Small intestine (tissue), 7 donors: Measurements from ENCODE around the gene OR2V1. TPM values are rescaled to one million over a fixed set of nuclear protein-coding genes. Genes with fewer than 3 reads are reported as not detected.

Experiments used
- DNase-seq, 2 donors: peaks; one replicate each; pipeline versions ENCODE4 v3.0.0 to v3.0.0-alpha.2; 2013
- FAIRE-seq: peaks from 2 replicates; lab custom pipeline; 2012; peaks lifted over from hg19 to GRCh38; lab: Jason Lieb, UNC
- H3K27ac ChIP-seq, 3 donors: one replicate each; pipeline ENCODE4 v1.5.1; 2013; ENCODE audit warnings: low read length in 2 of 3, mild to moderate bottlenecking in 2 of 3, control low read depth in 1 of 3, inconsistent platforms in 1 of 3, low read depth in 1 of 3, moderate library complexity in 1 of 3
- H3K27me3 ChIP-seq, 3 donors: one replicate each; pipeline ENCODE4 v1.6.1; 2013; ENCODE audit warnings: low read length in 3 of 3, inconsistent platforms in 1 of 3; ENCODE audit not compliant: control insufficient read depth in 3 of 3, insufficient read depth in 3 of 3
- H3K36me3 ChIP-seq, 3 donors: one replicate each; pipeline ENCODE4 v1.6.1; 2013; ENCODE audit warnings: low read length in 3 of 3, inconsistent platforms in 1 of 3, low read depth in 1 of 3, mild to moderate bottlenecking in 1 of 3, moderate library complexity in 1 of 3; ENCODE audit not compliant: control insufficient read depth in 3 of 3, insufficient read depth in 2 of 3
- H3K4me1 ChIP-seq, 3 donors: one replicate each; pipeline ENCODE4 v1.6.1; 2013; ENCODE audit warnings: low read length in 2 of 3, inconsistent platforms in 1 of 3, low read depth in 1 of 3, mild to moderate bottlenecking in 1 of 3, moderate library complexity in 1 of 3; ENCODE audit not compliant: control insufficient read depth in 3 of 3, insufficient read depth in 2 of 3
- H3K4me3 ChIP-seq, 3 donors: one replicate each; pipeline ENCODE4 v1.5.1; 2013; ENCODE audit warnings: low read length in 3 of 3, control low read depth in 1 of 3, inconsistent platforms in 1 of 3, low read depth in 1 of 3, mild to moderate bottlenecking in 1 of 3, moderate library complexity in 1 of 3
- H3K9me3 ChIP-seq, 2 donors: one replicate each; pipeline ENCODE4 v1.6.1; 2013; ENCODE audit warnings: low read depth in 1 of 2, low read length in 1 of 2; ENCODE audit not compliant: control insufficient read depth in 2 of 2, insufficient read depth in 1 of 2
- WGBS, 3 donors: extraction: QIAGEN DNeasy Blood & Tissue Kit; methylation state at CpG; one replicate each; pipeline ENCODE4 v1.1.7; 2013; 5-methylcytosine and 5-hydroxymethylcytosine counted together
- polyA plus RNA-seq, 4 donors: library from polyadenylated mRNA; stranded (reverse) in 3 of 4; unstranded in 1 of 4; fragments of 200-250 nt in 3 of 4; fragments of 120-200 nt in 1 of 4; gene quantifications; one replicate each; pipeline versions ENCODE4 v1.2.1 to v1.2.3, GENCODE V29; 2013
- donor health status: healthy with polysubstance abuse.
- donor health status: control.
- donor health status: control.
- donor health status: Bipolar disorder and iron deficiency.
- donor health status: healthy.

The OR2V1 gene
- polyA plus RNA-seq, 4 donors, result not detected

DNA sequence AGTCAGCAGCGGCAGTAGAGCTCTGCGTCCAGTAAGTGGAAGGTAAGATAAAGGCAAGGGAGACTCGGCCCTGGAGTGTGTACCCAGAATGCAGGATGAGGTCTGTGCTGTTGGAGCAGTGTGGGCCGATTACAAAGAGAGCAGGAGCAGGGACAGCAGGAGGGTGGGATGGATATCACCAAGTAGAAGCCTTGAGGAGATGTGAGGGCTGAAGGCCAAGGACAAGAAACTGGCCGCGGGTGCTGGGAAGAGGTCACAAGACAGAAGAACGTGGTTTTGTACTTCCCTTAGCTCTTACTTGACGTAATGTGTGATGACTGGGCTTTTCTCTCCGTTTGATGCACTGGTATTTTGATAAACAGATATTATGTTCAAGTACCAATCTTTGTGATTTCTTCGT, 43.7 kb downstream of the OR2V1 start:
- no peak for DNase-seq
- no peaks in the 10 kb centered on the region for H3K9me3 ChIP-seq
- no peak for FAIRE-seq
- 76 to 79% (median 78%) methylated on average over 10 of the region's 10 CpGs for WGBS, 3 donors
- no peaks in the 10 kb centered on the region for H3K36me3 ChIP-seq
- H3K27ac ChIP-seq, result no peak overlapping the region
- peaks cover 0 to 14% (median 5%) of the 10 kb centered on the region in 3 donors for H3K27me3 ChIP-seq
- H3K4me3 ChIP-seq, result no peak overlapping the region
- no peaks in the 10 kb centered on the region for H3K4me1 ChIP-seq

DNA sequence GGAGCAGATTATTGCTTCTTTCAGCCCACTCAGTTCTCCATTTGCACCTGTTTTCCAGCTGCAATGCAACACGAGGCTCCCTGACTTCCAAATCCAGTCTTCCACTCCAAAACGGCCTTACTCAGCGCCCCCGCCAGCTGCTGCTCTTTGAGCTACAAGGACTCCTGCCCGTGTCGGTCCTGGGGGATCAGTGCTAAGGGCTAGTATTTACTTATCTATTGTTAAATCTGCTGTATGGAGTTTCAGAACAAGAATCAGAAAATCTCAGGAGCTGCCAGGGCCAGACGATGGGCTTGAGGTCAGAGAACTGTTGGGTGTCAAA, 44.1 kb downstream of the OR2V1 start:
- WGBS, 3 donors, result 57 to 68% (median 59%) methylated on average over 7 of the region's 7 CpGs
- Histone ChIP-seq H3K9me3 (no peaks in the 10 kb centered on the region), H3K4me1 (no peaks in the 10 kb centered on the region), H3K27me3 (peaks cover 0 to 14% (median 4%) of the 10 kb centered on the region in 3 donors), H3K27ac (no peak overlapping the region), H3K36me3 (no peaks in the 10 kb centered on the region), H3K4me3 (no peak overlapping the region)
- DNase-seq (no peak), FAIRE-seq (no peak)

DNA sequence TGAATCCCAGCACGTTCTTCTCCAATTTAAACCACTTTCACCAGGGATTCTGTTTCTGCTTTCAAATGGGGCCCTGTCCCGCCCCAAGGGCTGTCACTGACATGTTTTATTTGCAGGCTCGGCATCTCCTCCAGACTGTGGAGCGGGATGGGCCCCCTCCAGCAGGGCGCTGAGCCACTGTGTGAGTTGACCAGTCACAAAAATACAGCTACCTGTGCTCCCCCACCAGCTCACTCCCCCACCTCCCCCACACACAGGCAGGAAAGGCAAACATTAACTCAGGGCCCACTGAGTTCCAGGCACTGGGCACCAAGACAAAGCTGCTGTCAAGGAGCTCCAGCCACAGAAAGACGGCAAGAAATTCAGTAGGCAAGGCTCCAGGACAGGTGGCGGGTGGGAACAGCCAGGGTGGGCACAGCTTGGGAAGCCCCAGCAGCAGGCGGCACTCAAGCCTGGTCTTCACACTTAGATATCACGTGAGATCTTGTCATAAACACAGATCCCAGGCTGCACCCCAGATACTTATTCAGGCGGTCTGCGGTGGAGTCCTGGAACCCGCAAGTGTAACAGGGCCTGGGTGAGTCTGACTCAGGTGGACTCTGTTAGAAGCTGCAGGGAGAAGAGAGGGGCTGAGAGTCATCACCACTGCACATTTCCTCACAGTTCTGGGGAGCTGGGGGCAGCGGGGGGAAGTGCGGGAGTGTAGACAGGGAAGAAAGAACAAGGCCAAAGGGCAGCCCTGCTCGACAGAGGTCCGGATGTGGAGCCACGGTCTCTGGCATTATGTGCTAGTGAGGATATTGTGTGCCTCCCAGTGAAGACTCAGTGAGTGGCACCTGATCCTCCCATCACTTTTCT, 44.7 kb downstream of the OR2V1 start:
- FAIRE-seq (no peak), DNase-seq (no peak)
- WGBS, 3 donors, result 53 to 67% (median 58%) methylated on average over 17 of the region's 17 CpGs
- H3K4me1 ChIP-seq, result no peaks in the 10 kb centered on the region
- peaks cover 0 to 14% (median 6%) of the 10 kb centered on the region in 3 donors for H3K27me3 ChIP-seq
- no peaks in the 10 kb centered on the region for H3K9me3 ChIP-seq
- H3K27ac ChIP-seq, result no peak overlapping the region
- no peak overlapping the region for H3K4me3 ChIP-seq
- H3K36me3 ChIP-seq, result no peaks in the 10 kb centered on the region

DNA sequence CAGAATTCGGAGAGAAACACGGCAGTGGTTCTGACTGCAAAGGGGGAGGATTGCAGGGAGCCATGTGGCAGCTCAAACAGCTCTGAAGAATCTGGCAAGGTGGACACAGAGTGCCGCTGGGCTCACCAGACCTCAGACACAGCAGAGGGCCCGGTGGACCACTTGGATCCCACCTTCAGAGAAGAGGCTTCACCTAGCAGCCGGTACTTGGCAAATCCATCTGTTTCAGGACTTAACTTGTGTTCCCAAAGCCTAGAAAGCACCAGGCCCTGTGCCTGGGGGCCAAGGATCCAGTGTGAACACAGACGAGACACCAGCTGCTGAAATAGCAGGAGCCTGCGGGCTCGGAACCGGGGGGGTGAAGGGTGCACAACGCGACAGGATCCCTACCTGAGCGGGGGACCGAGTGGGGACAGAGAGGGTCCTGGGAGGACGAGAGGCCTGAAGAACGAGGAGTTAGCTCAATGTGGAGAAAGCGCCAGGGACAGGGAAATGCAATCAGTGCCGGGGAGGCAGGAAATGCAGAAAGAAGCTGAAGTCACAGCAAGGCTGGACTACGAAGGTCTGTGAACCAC, 46.3 kb downstream of the OR2V1 start:
- Histone ChIP-seq H3K27ac (no peak overlapping the region), H3K4me3 (no peak overlapping the region)
- FAIRE-seq, result no peak

DNA sequence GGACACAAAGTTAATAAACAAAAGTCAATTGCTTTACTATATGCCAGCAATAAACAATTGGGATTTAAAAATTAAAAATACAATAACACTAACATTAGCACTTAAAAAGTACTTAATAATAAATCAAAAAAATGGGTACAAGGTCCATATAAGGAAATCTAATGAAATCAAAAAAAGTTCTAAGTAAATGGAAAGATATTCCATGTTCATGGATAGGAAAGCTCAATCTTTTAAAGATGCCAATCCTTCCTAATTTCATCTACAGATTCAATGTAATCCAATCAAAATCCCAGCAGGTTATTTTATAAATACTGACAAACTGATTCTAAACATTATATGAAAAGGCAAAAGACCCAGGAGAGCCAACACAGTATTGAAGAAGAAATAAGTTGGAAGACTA, 49.0 kb downstream of the OR2V1 start:
- DNase-seq, result no peak
- Histone ChIP-seq H3K27ac (no peak overlapping the region), H3K36me3 (no peaks in the 10 kb centered on the region), H3K4me1 (no peaks in the 10 kb centered on the region), H3K9me3 (no peaks in the 10 kb centered on the region), H3K27me3 (peaks cover 0 to 14% (median 13%) of the 10 kb centered on the region in 3 donors), H3K4me3 (no peak overlapping the region)
- no peak for FAIRE-seq

More for the DNA sequence above, 46.3 kb downstream of the OR2V1 start:
- Histone ChIP-seq H3K9me3 (no peaks in the 10 kb centered on the region), H3K27me3 (peaks cover 0 to 14% (median 11%) of the 10 kb centered on the region in 3 donors), H3K36me3 (no peaks in the 10 kb centered on the region), H3K4me1 (no peaks in the 10 kb centered on the region)
- WGBS, 3 donors, result 51 to 68% (median 64%) methylated on average over 18 of the region's 18 CpGs
- DNase-seq, result no peak

DNA sequence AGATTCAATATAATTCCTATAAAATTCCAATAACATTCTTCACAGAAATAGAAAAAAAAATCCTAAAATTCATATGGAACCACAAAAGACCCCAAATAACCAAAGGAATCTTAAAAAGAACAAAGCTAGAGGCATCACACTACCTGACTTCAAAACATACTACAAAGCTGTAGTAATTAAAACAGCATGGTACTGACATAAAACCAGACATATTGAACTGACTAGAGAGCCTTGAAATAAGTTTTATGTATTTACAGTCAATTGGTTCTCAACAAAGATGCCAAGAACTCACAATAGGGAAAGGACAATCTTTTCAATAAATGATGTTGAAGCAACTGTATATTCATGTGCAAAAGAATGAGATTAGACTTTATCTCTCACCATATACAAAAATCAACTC, 54.0 kb downstream of the OR2V1 start:
- FAIRE-seq, result no peak
- H3K4me3 ChIP-seq, result no peak overlapping the region
- no peaks in the 10 kb centered on the region for H3K36me3 ChIP-seq
- H3K27ac ChIP-seq, result no peak overlapping the region
- no peak for DNase-seq
- H3K4me1 ChIP-seq, result no peaks in the 10 kb centered on the region
- peaks cover 0 to 17% (median 0%) of the 10 kb centered on the region in 3 donors for H3K27me3 ChIP-seq
- H3K9me3 ChIP-seq, result peaks cover 0 to 11% of the 10 kb centered on the region in 2 donors

Other genes starting within 250 kb of the OR2V1 start
- 100 to 1,000 TPM in 2 of 4 donors, 10 to 100 TPM in 2; 53.8 to 192 (median 84.5) TPM for gene BTNL8, start 232.0 kb downstream of the OR2V1 start, polyA plus RNA-seq
- gene BTNL3, start 142.3 kb downstream of the OR2V1 start, polyA plus RNA-seq, result 100 to 1,000 TPM in 2 of 4 donors, 10 to 100 TPM in 2; 35.6 to 162 (median 102) TPM
- gene BTNL9, start 90.9 kb downstream of the OR2V1 start, polyA plus RNA-seq, result 1 to 10 TPM in 2 of 4 donors, under 1 TPM in 2; 0.27 to 6.5 (median 2.7) TPM
- gene OR2V2, start 16.4 kb upstream of the OR2V1 start, polyA plus RNA-seq, result not detected
- gene TRIM7, start 74.0 kb upstream of the OR2V1 start, polyA plus RNA-seq, result 1 to 10 TPM in 1 of 4 donors, under 1 TPM in 2, not detected in 1; 0.22 to 2.1 (median 0.89) TPM
- gene TRIM41, start 92.1 kb upstream of the OR2V1 start, polyA plus RNA-seq, result 10 to 100 TPM; 19.2 to 25.0 (median 21.6) TPM
- gene RACK1, start 112.7 kb upstream of the OR2V1 start, polyA plus RNA-seq, result 1,000 to 10,000 TPM; 1,482 to 3,503 (median 2,448) TPM
- gene TRIM52, start 130.0 kb upstream of the OR2V1 start, polyA plus RNA-seq, result 10 to 100 TPM in 1 of 4 donors, 1 to 10 TPM in 3; 2.4 to 29.7 (median 7.2) TPM
- gene OR4F3, start 236.1 kb upstream of the OR2V1 start, polyA plus RNA-seq, result under 1 TPM in 1 of 4 donors, not detected in 3; 0.09 TPM